SU-DHL-6 (cell line): ENCODE results near the gene ATOSB.
A peak's percentile ranks its signal among the peaks of the same experiment; 100 is the strongest.
"Not testable (repeated sequence)": the region's sequence is repeated elsewhere in the genome, so short reads cannot be mapped to it uniquely, and the experiment has no call there.

ENCODE experiments used
- H2AFZ ChIP-seq: fragments of 200-600 bp; sonication (generic); 2 replicates; pipeline ENCODE4 v1.6.1; 2014; ENCODE audit warnings: low read depth, mild to moderate bottlenecking, moderate library complexity, mixed read lengths, antibody characterized with exemption, low read length; ENCODE audit not compliant: severe bottlenecking
- H3F3A ChIP-seq: fragments of 200-600 bp; shearing (Covaris generic); 2 replicates; pipeline ENCODE4 v1.6.0; 2016; ENCODE audit warnings: antibody characterized with exemption, mild to moderate bottlenecking; ENCODE audit not compliant: insufficient read depth
- H3K27ac ChIP-seq: fragments of 200-600 bp; sonication (generic); 2 replicates; pipeline ENCODE4 v1.5.1; 2016; ENCODE audit warnings: low read depth, mild to moderate bottlenecking, low read length, moderate library complexity, mixed read lengths
- H3K27me3 ChIP-seq: fragments of 200-600 bp; sonication (generic), shearing (Covaris generic); 2 replicates; pipeline ENCODE4 v1.6.0; 2014; ENCODE audit warnings: mild to moderate bottlenecking, low read length
- H3K36me3 ChIP-seq: fragments of 200-600 bp; sonication (generic); 2 replicates; pipeline ENCODE4 v1.6.1; 2014; ENCODE audit warnings: mild to moderate bottlenecking, low read length, mixed read lengths
- H3K4me2 ChIP-seq: fragments of 300-600, 200-600 bp; shearing (Covaris generic), sonication (generic); 2 replicates; pipeline ENCODE4 v1.6.0; 2014; ENCODE audit warnings: low read length, low read depth, mild to moderate bottlenecking; ENCODE audit not compliant: poor library complexity, severe bottlenecking
- H3K4me3 ChIP-seq: fragments of 200-600 bp; sonication (generic); 2 replicates; pipeline ENCODE4 v1.5.1; 2014; ENCODE audit warnings: antibody characterized with exemption, low read length, mild to moderate bottlenecking, mixed read lengths; ENCODE audit not compliant: insufficient read depth, poor library complexity, severe bottlenecking
- H3K79me2 ChIP-seq: fragments of 200-600 bp; sonication (generic); 2 replicates; pipeline ENCODE4 v1.6.1; 2014; ENCODE audit warnings: mild to moderate bottlenecking, low read length, moderate library complexity; ENCODE audit not compliant: insufficient read depth
- H3K9ac ChIP-seq: fragments of 200-600 bp; sonication (generic); 2 replicates; pipeline ENCODE4 v1.7.0; 2014; ENCODE audit warnings: mild to moderate bottlenecking, low read length
- H3K9me2 ChIP-seq: fragments of 200-600 bp; sonication (generic); replicated peaks from 2 replicates; pipeline ENCODE4 v1.6.1; 2014; ENCODE audit warnings: low read length; ENCODE audit not compliant: insufficient read depth
- H3K9me3 ChIP-seq: fragments of 200-600 bp; sonication (generic); 2 replicates; pipeline ENCODE4 v1.6.1; 2014; ENCODE audit warnings: low read length, mixed read lengths; ENCODE audit not compliant: insufficient read depth
- H4K20me1 ChIP-seq: fragments of 200-600 bp; sonication (generic); 2 replicates; pipeline ENCODE4 v1.6.1; 2014; ENCODE audit warnings: low read depth, mild to moderate bottlenecking, antibody characterized with exemption, low read length, moderate library complexity, mixed read lengths
- EZH2phosphoT487 ChIP-seq: fragments of 200-600 bp; sonication (generic), shearing (Covaris generic); conservative IDR thresholded peaks from 2 replicates; pipeline ENCODE4 v1.6.1; 2018; ENCODE audit warnings: mild to moderate bottlenecking, antibody characterized with exemption, low read length, moderate library complexity, mixed read lengths
- TF ChIP-seq, protein P1 (sequence below): fragments of 200-600 bp; sonication (generic); IDR thresholded peaks from one replicate; pipeline ENCODE4 v1.5.1; 2017; ENCODE audit warnings: antibody characterized with exemption, mild to moderate bottlenecking, low read length, moderate library complexity; ENCODE audit not compliant: insufficient read depth, poor library complexity, severe bottlenecking

Gene ATOSB

GRCh38 chr9:35162605-35163315 is 47.1 kb upstream of the ATOSB start:
- no peaks in the 10 kb centered on the region for H3K9me3 ChIP-seq
- no peaks in the 10 kb centered on the region for H3K36me3 ChIP-seq
- peaks cover 3% of the 10 kb centered on the region; the same call in 1 of the 2 replicates for H3F3A ChIP-seq
- TF ChIP-seq EZH2phosphoT487 = no peak
- TF ChIP-seq, protein P1, sequence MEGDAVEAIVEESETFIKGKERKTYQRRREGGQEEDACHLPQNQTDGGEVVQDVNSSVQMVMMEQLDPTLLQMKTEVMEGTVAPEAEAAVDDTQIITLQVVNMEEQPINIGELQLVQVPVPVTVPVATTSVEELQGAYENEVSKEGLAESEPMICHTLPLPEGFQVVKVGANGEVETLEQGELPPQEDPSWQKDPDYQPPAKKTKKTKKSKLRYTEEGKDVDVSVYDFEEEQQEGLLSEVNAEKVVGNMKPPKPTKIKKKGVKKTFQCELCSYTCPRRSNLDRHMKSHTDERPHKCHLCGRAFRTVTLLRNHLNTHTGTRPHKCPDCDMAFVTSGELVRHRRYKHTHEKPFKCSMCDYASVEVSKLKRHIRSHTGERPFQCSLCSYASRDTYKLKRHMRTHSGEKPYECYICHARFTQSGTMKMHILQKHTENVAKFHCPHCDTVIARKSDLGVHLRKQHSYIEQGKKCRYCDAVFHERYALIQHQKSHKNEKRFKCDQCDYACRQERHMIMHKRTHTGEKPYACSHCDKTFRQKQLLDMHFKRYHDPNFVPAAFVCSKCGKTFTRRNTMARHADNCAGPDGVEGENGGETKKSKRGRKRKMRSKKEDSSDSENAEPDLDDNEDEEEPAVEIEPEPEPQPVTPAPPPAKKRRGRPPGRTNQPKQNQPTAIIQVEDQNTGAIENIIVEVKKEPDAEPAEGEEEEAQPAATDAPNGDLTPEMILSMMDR = no peak
- H3K4me2 ChIP-seq = peak overlapping the region; percentile 50
- no peak overlapping the region for H3K27ac ChIP-seq
- H2AFZ ChIP-seq = no peak overlapping the region
- no peak overlapping the region for H3K4me3 ChIP-seq
- H3K9me2 ChIP-seq = no peaks in the 10 kb centered on the region
- no peak overlapping the region; the same call in 1 of the 2 replicates for H3K9ac ChIP-seq
- H4K20me1 ChIP-seq = no peaks in the 10 kb centered on the region
- H3K27me3 ChIP-seq = no peaks in the 10 kb centered on the region
- no peaks in the 10 kb centered on the region for H3K79me2 ChIP-seq

GRCh38 chr9:35161713-35162604 is 46.3 kb upstream of the ATOSB start, which contains the start of gene UNC13B:
UNC13B (plus strand) TSS chr9:35162009; CDS start chr9:35162284, 275 bp downstream.
- Histone ChIP-seq H2AFZ (peak within 1 kb of the TSS; percentile 54), H3K4me3 (peak within 1 kb of the TSS; percentile 54), H3K9ac (peak within 1 kb of the TSS; percentile 20; the same call in 1 of the 2 replicates), H3K36me3 (no peaks in the 10 kb centered on the region), H4K20me1 (no peaks in the 10 kb centered on the region), H3K27me3 (no peaks in the 10 kb centered on the region), H3K9me3 (no peaks in the 10 kb centered on the region), H3K27ac (no peak within 1 kb of the TSS), H3K79me2 (no peaks in the 10 kb centered on the region), H3F3A (peaks cover 3% of the 10 kb centered on the region; the same call in 1 of the 2 replicates), H3K4me2 (peak within 1 kb of the TSS; percentile 50), H3K9me2 (no peaks in the 10 kb centered on the region)
- TF ChIP-seq, protein P1 = no peak
- no peak for TF ChIP-seq EZH2phosphoT487

DNA sequence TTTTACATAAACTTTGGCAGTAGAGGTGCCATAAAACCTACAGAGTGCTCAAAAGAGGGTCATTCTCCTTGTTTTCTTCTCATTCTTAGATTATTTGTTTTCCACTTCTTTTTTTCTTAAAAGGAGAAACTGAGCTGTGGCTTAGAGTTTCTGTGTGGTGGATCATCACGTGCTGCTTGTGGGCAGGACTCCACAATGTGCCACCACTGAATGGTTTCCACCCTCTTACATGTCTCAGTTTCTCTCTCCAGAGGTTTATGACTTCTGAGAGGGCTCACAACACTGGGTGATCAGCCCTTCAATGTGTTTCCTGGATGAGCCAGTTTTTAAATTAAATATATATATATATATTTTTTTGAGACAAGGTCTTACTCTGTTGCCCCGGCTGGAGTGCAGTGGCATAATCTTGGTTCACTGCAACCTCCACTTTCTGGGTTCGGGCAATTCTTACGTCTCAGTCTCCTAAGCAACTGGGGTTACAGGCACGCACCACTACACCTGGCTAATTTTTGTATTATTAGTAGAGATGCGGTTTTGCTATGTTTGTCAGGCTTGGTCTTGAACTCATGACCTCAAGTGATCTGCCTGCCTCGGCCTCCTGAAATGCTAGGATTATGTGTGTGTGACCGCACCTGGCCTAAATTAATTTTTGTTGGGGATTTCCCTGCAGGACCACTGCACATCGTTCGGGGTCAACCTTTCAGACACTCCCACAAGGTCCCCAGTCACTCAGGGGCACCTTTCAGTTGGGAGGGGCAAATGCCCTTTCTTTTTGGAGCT is 43.0 kb upstream of the ATOSB start:
- peaks cover 3% of the 10 kb centered on the region; the same call in 1 of the 2 replicates for H3F3A ChIP-seq
- TF ChIP-seq, protein P1 = no peak
- TF ChIP-seq EZH2phosphoT487 = no peak
- no peaks in the 10 kb centered on the region for H3K9me2 ChIP-seq
- peak overlapping the region; percentile 20; the same call in 1 of the 2 replicates for H3K27ac ChIP-seq
- peak overlapping the region; percentile 26 for H3K4me2 ChIP-seq
- no peaks in the 10 kb centered on the region for H3K36me3 ChIP-seq
- H4K20me1 ChIP-seq = no peaks in the 10 kb centered on the region
- no peaks in the 10 kb centered on the region for H3K27me3 ChIP-seq
- no peak overlapping the region for H3K9ac ChIP-seq
- H3K9me3 ChIP-seq = no peaks in the 10 kb centered on the region
- no peak overlapping the region for H3K4me3 ChIP-seq
- no peaks in the 10 kb centered on the region for H3K79me2 ChIP-seq
- H2AFZ ChIP-seq = no peak overlapping the region

- not testable (repeated sequence) for H3K36me3 ChIP-seq, H3K79me2 ChIP-seq, H3K9me2 ChIP-seq, H3K9ac ChIP-seq, H4K20me1 ChIP-seq, H3F3A ChIP-seq, H3K27ac ChIP-seq, H3K4me3 ChIP-seq, H2AFZ ChIP-seq, H3K27me3 ChIP-seq, H3K9me3 ChIP-seq
- peak overlapping the region; percentile 26 for H3K4me2 ChIP-seq
These were observed 42.2 kb upstream of the ATOSB start for GRCh38 chr9:35157836-35158235.
